AG09309 (cell line): ENCODE data around the gene XXYLT1.

Experiments used
- DNase-seq: peaks from one replicate; pipeline ENCODE4 v3.0.0-alpha.2; 2010; ENCODE audit warnings: low read depth
- H3K4me3 ChIP-seq: 2 replicates; pipeline ENCODE4 v1.5.1; 2011; ENCODE audit warnings: mild to moderate bottlenecking, low read depth, low read length, moderate library complexity; ENCODE audit not compliant: control insufficient read depth
- TF ChIP-seq, protein P1 (sequence below): IDR thresholded peaks from 2 replicates; pipeline ENCODE4 v1.5.1; 2011; ENCODE audit warnings: mild to moderate bottlenecking, low read depth, low read length, inconsistent platforms; ENCODE audit not compliant: insufficient read depth, control insufficient read depth; ENCODE audit errors: missing control alignments

The XXYLT1 gene

GRCh38 chr3:195086885-195087284, 184.1 kb downstream of the XXYLT1 start:
- no peak overlapping the region for H3K4me3 ChIP-seq
- no peak for DNase-seq
- TF ChIP-seq, protein P1, sequence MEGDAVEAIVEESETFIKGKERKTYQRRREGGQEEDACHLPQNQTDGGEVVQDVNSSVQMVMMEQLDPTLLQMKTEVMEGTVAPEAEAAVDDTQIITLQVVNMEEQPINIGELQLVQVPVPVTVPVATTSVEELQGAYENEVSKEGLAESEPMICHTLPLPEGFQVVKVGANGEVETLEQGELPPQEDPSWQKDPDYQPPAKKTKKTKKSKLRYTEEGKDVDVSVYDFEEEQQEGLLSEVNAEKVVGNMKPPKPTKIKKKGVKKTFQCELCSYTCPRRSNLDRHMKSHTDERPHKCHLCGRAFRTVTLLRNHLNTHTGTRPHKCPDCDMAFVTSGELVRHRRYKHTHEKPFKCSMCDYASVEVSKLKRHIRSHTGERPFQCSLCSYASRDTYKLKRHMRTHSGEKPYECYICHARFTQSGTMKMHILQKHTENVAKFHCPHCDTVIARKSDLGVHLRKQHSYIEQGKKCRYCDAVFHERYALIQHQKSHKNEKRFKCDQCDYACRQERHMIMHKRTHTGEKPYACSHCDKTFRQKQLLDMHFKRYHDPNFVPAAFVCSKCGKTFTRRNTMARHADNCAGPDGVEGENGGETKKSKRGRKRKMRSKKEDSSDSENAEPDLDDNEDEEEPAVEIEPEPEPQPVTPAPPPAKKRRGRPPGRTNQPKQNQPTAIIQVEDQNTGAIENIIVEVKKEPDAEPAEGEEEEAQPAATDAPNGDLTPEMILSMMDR: no peak

DNA sequence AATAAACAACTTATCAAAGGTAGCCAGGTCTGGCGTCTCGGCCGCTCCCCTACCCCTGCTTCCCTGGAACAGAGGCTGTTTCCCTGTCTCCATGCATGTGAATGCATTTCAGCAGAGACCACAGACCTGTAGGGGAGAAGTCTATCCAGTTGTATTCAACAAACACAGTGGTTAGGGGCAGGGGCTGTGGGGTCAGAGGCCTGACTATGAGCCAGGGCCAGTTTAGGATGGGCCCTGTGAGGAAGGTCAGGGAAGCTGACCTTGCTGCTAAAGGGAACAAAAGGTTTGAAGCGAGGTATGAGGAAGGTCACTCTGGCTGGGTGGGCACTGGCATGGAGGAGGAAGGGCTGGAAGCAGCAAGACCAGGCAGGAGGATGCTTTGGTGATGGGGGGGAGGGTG, 184.6 kb downstream of the XXYLT1 start:
- TF ChIP-seq, protein P1: no peak
- H3K4me3 ChIP-seq: no peak overlapping the region

DNA sequence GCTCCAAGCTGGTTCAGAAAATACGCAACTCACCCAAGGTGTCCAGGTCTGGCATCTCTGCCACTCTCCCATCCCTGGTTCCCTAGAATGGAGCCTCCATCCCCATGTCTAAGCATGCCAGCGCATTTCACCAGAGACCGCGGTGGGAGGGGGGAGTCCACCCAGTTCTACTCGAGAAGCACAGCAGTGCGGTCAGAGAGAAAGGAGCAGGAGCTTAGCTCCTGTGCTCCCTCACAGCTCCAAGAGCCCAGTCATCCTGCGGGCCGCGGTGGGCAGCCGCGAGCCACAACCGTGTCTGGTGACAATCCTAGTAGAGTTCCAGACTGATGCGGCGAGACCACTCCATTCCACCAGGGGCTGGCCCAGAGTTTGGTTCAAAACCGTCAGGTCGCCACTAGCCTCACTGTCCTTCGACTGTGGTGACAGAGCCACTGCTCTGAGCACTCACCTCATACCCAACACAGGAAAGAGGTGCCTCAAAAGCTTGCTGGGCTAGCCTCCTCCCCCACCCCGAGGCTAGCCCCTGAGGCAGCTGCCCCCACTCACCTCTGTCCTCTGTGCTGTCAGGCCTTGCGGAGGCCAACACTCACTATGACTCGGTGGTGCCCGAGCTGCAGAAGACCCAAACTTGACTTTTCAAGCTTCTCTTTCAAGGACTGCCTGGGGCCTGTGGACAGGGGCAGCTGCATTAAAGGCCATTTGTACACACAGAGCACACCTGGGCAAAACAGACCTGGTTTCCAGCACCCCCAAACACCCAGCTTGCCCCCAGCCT, 185.4 kb downstream of the XXYLT1 start:
- no peak overlapping the region for H3K4me3 ChIP-seq
- TF ChIP-seq, protein P1: no peak
- DNase-seq: no peak

More for the DNA sequence above, 184.6 kb downstream of the XXYLT1 start:
- DNase-seq: no peak

GRCh38 chr3:195084746-195085145, 186.2 kb downstream of the XXYLT1 start:
- no peak overlapping the region for H3K4me3 ChIP-seq
- TF ChIP-seq, protein P1: no peak
- no peak for DNase-seq

DNA sequence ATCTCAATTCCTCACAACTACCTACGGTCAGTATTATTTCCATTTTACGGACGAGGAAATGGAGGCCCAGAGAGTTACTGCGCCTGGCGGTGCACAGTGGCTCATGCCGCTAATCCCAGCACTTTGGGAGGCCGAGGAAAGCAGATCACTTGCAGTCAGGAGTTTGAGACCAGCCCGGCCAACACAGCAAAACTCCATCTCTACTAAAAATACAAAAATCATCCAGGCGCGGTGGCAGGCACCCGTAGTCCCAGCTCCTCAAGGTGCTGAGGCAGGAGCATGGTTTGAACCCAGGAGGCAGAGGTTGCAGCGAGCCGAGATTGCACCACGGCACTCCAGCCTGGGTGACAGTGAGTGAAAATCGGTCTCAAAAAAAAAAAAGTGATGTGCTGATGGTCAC, 187.3 kb downstream of the XXYLT1 start:
- TF ChIP-seq, protein P1: no peak
- no peak for DNase-seq
- H3K4me3 ChIP-seq: no peak overlapping the region

- DNase-seq: no peak
- H3K4me3 ChIP-seq: no peak overlapping the region
- TF ChIP-seq, protein P1: no peak
Observed at GRCh38 chr3:195082811-195083210, 188.1 kb downstream of the XXYLT1 start.
